ENCODE results near the gene EID3. TPM values are rescaled to one million over a fixed set of nuclear protein-coding genes. Genes with fewer than 3 reads are reported as not detected.

Gene EID3
- polyA plus RNA-seq, 3 donors, result 0.64 to 1.0 (median 0.65) TPM

DNA sequence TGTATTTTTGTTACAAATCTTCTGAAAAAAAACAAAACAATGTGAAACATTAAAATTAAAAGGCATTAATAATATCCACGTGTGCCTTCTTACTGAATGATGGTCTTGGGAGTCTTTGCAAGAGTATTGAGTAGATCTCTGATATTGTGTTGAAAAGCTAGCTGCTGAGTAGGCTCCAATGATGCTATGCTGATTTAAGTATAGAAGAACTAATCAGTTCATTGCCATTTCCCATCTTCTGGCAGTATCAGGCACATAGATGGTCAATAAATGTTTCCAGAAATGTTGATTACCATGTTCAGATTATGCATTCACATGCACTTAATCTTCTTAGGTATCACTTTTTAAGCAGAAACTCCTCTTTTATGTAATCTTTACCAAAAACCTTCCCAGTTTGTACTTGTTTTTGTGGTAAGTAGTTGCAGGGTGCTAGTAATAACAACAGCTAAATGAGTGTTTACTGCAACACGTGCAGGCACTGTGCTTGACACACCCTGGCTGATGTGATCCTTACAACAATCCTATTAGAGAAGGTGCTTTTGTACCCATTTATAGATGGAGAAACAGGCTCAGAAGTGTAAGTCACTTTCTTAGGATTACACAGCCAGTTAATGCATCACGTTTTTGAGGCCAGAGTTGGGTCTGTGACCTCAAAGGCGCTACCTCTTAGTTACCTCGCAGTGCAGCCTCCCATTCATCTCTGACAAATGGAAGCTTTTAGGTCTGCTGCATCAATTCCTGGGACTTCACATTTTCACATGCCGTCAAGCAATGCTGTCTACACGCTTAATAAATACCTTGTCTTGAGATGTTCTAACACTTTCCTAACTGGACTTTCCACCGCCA lies 46.9 kb downstream of the EID3 start:
- Mint-ChIP-seq H3K36me3 (peaks cover 75 to 76% of the 10 kb centered on the region in 2 donors), H3K4me3 (no peak overlapping the region), H3K27ac (peak overlapping the region in 1 of 7 donors; percentile 57), H3K4me1 (no peaks in the 10 kb centered on the region), H3K27me3 (ENCODE audit: low read depth in 3 of 3) (peaks cover 0 to 1% (median 0%) of the 10 kb centered on the region in 3 donors), H3K9me3 (peaks cover 0 to 2% (median 0%) of the 10 kb centered on the region in 7 donors)
- Histone ChIP-seq H3K27me3 (ENCODE audit: control insufficient read depth in 2 of 2, insufficient read depth in 2 of 2, low read length in 2 of 2) (no peaks in the 10 kb centered on the region), H3K79me2 (ENCODE audit: insufficient read depth, low read length) (no peaks in the 10 kb centered on the region), H3K4me1 (ENCODE audit: control insufficient read depth in 1 of 2, insufficient read depth in 2 of 2, low read length in 2 of 2) (no peaks in the 10 kb centered on the region), H4K20me1 (ENCODE audit: insufficient read depth, low read length) (no peaks in the 10 kb centered on the region), H2AFZ (ENCODE audit: insufficient read depth, low read depth, low read length, poor library complexity, severe bottlenecking) (no peak overlapping the region), H3K9ac (ENCODE audit: insufficient read depth, low read length, poor library complexity, severe bottlenecking) (no peak overlapping the region), H3K27ac (ENCODE audit: low read depth in 1 of 2, low read length in 2 of 2) (no peak overlapping the region), H3K9me3 (replicated peaks in 1 of 2; ENCODE audit: control insufficient read depth in 1 of 2, insufficient read depth in 1 of 2, low read length in 2 of 2) (no peaks in the 10 kb centered on the region), H3K36me3 (replicated peaks in 1 of 2; ENCODE audit: control insufficient read depth in 1 of 2, insufficient read depth in 2 of 2, low read length in 2 of 2) (peaks cover 67 to 97% of the 10 kb centered on the region in 2 donors), H3K4me2 (replicated peaks; ENCODE audit: extremely low read depth, low read length, poor library complexity, severe bottlenecking) (no peak overlapping the region), H3K4me3 (replicated peaks in 1 of 3; ENCODE audit: low read depth in 2 of 3, low read length in 3 of 3) (no peak overlapping the region)
- no peak for DNase-seq
- TF ChIP-seq, protein P1, sequence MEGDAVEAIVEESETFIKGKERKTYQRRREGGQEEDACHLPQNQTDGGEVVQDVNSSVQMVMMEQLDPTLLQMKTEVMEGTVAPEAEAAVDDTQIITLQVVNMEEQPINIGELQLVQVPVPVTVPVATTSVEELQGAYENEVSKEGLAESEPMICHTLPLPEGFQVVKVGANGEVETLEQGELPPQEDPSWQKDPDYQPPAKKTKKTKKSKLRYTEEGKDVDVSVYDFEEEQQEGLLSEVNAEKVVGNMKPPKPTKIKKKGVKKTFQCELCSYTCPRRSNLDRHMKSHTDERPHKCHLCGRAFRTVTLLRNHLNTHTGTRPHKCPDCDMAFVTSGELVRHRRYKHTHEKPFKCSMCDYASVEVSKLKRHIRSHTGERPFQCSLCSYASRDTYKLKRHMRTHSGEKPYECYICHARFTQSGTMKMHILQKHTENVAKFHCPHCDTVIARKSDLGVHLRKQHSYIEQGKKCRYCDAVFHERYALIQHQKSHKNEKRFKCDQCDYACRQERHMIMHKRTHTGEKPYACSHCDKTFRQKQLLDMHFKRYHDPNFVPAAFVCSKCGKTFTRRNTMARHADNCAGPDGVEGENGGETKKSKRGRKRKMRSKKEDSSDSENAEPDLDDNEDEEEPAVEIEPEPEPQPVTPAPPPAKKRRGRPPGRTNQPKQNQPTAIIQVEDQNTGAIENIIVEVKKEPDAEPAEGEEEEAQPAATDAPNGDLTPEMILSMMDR (IDR thresholded peaks at IDR 0.05), result no peak
- WGBS (ENCODE audit: insufficient coverage), result 92% methylated on average over 6 of the region's 8 CpGs
- intact Hi-C loops (cut with micrococcal nuclease), result no loop called here

DNA sequence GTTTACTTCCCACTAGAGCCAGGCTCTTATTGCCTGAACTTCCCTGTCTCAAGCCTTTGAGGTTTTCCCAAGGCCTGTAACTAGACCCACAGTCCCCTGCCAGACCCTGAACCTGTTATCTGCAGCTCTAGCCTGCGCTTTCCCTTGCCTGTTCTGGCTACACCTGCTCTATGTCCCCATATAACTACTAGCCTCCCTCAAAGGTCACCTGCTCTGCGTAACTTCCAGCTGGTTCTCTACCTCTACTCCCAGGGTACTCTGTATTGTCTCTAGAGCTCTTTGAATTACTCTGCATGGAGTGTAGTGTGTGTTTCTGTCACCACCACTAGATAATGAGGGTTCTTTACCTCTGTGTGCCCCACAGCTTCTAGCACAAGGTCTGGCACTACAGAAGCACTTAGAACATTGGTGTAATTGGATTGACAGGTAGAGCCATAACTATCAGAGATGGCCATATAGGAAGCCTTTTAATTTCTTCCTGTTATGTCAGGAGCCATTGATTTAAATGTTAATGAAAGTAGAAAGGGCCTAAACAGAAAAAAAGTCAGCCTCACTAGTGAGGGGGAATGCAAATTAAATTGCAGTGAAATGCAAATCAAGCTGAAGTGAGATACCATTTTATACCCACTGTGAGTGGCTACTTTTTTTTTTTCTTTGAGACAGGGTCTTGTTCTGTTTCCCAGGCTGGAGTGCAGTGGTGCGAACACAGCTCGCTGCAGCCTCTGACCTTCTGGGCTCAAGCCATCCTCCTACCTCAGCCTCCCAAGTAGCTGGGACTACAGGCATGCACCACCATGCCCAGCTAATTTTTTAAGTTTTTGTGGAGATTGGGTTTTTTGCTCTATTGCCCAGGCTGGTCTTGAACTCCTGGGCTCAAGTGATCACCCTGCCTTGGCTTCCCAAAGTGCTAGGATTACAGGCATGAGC lies 47.8 kb downstream of the EID3 start:
- TF ChIP-seq, protein P1 (IDR thresholded peaks at IDR 0.05), result no peak
- WGBS (ENCODE audit: insufficient coverage), result 100% methylated on average over 1 of the region's 4 CpGs
- H3K79me2 ChIP-seq (ENCODE audit: insufficient read depth, low read length), result no peaks in the 10 kb centered on the region
- no peak overlapping the region for H2AFZ ChIP-seq (ENCODE audit: insufficient read depth, low read depth, low read length, poor library complexity, severe bottlenecking)
- H3K9me3 ChIP-seq (replicated peaks in 1 of 2; ENCODE audit: control insufficient read depth in 1 of 2, insufficient read depth in 1 of 2, low read length in 2 of 2), result no peaks in the 10 kb centered on the region
- intact Hi-C loops (cut with micrococcal nuclease), result no loop called here
- no peak overlapping the region for H3K9ac ChIP-seq (ENCODE audit: insufficient read depth, low read length, poor library complexity, severe bottlenecking)
- no peaks in the 10 kb centered on the region for H3K4me1 ChIP-seq (ENCODE audit: control insufficient read depth in 1 of 2, insufficient read depth in 2 of 2, low read length in 2 of 2)
- no peak overlapping the region for H3K27ac ChIP-seq (ENCODE audit: low read depth in 1 of 2, low read length in 2 of 2)
- peaks cover 59 to 88% of the 10 kb centered on the region in 2 donors for H3K36me3 ChIP-seq (replicated peaks in 1 of 2; ENCODE audit: control insufficient read depth in 1 of 2, insufficient read depth in 2 of 2, low read length in 2 of 2)
- Mint-ChIP-seq H3K27ac (peak overlapping the region in 3 of 7 donors; percentile 21 to 57 (median 44)), H3K27me3 (ENCODE audit: low read depth in 3 of 3) (peaks cover 0 to 1% (median 0%) of the 10 kb centered on the region in 3 donors), H3K36me3 (peaks cover 66 to 72% of the 10 kb centered on the region in 2 donors), H3K4me1 (no peaks in the 10 kb centered on the region), H3K9me3 (peaks cover 0 to 2% (median 0%) of the 10 kb centered on the region in 7 donors), H3K4me3 (no peak overlapping the region)
- H3K4me3 ChIP-seq (replicated peaks in 1 of 3; ENCODE audit: low read depth in 2 of 3, low read length in 3 of 3), result no peak overlapping the region
- H3K4me2 ChIP-seq (replicated peaks; ENCODE audit: extremely low read depth, low read length, poor library complexity, severe bottlenecking), result no peak overlapping the region
- H3K27me3 ChIP-seq (ENCODE audit: control insufficient read depth in 2 of 2, insufficient read depth in 2 of 2, low read length in 2 of 2), result no peaks in the 10 kb centered on the region
- no peak for DNase-seq
- H4K20me1 ChIP-seq (ENCODE audit: insufficient read depth, low read length), result no peaks in the 10 kb centered on the region
